HL-60 (cell line): ENCODE results near the gene NOP9.

Source experiments
- CTCF ChIP-seq: IDR thresholded peaks from one replicate; pipeline ENCODE4 v1.5.1; 2011; ENCODE audit warnings: low read length, control low read depth, inconsistent platforms; ENCODE audit not compliant: insufficient read depth
- GABPA ChIP-seq: IDR thresholded peaks from 2 replicates; pipeline ENCODE4 v1.6.1; 2012; ENCODE audit warnings: low read depth
- POLR2AphosphoS5 ChIP-seq: IDR thresholded peaks from 2 replicates; pipeline ENCODE4 v1.6.1; 2012; ENCODE audit warnings: low read depth
- REST ChIP-seq: IDR thresholded peaks from 2 replicates; pipeline ENCODE4 v1.6.1; 2012; ENCODE audit warnings: low read depth; ENCODE audit not compliant: insufficient replicate concordance
- SPI1 ChIP-seq: IDR thresholded peaks from 2 replicates; pipeline ENCODE4 v1.6.1; 2012; ENCODE audit warnings: low read depth, mild to moderate bottlenecking, borderline replicate concordance

GRCh38 chr14:24269368-24269767 is 30.3 kb upstream of the NOP9 start:
- TF ChIP-seq CTCF (no peak), REST (no peak), POLR2AphosphoS5 (no peak), SPI1 (no peak), GABPA (no peak)
